Pancreas (tissue), 10 donors: ENCODE data around the gene KLHL17. TPM values are rescaled to one million over a fixed set of nuclear protein-coding genes. Genes with fewer than 3 reads are reported as not detected.
A peak's percentile ranks its signal among the peaks of the same experiment; 100 is the strongest.

Experiments used
- ATAC-seq, 4 donors: fragments of 200-7000 bp; cut with Tn5 transposase; one replicate each; pipeline versions ENCODE4 v1.8.0 to v1.9.1; 2020; ENCODE audit warnings: mild to moderate bottlenecking in 4 of 4, moderate library complexity in 4 of 4
- DNase-seq, 6 donors: peaks; one replicate each; pipeline ENCODE4 v3.0.0-alpha.2; 2020
- FAIRE-seq: peaks from 2 replicates; lab custom pipeline; 2012; peaks lifted over from hg19 to GRCh38; lab: Jason Lieb, UNC
- H3K27ac ChIP-seq, 4 donors: fragments of 200-600 bp; sonication (generic); 1 replicate in 3 of 4; 2 replicates in 1 of 4; pipeline versions ENCODE4 v1.5.0 to v1.8.0; 2020
- H3K27me3 ChIP-seq, 4 donors: fragments of 200-600 bp; one replicate each; pipeline ENCODE4 v1.8.0; 2021
- H3K36me3 ChIP-seq, 3 donors: fragments of 200-600 bp; sonication (generic) in 1 of 3; one replicate each; pipeline versions ENCODE4 v1.5.0 to v1.8.0; 2020 to 2021
- H3K4me1 ChIP-seq, 3 donors: fragments of 200-600 bp; one replicate each; pipeline ENCODE4 v1.8.0; 2021
- H3K4me3 ChIP-seq, 4 donors: fragments of 200-600 bp; sonication (generic) in 2 of 4; one replicate each; pipeline versions ENCODE4 v1.5.0 to v1.8.0; 2020 to 2021
- H3K9me3 ChIP-seq, 4 donors: fragments of 200-600 bp; one replicate each; pipeline ENCODE4 v1.8.0; 2021
- CTCF ChIP-seq, 4 donors: fragments of 200-600 bp; sonication (generic) in 3 of 4; IDR thresholded peaks; one replicate each; pipeline versions ENCODE4 v1.5.0 to v1.8.0; 2021; ENCODE audit warnings: antibody characterized with exemption in 4 of 4
- WGBS, 2 donors: extraction: QIAGEN DNeasy Blood & Tissue Kit; methylation state at CpG; one replicate each; pipeline ENCODE4 v1.1.7; 2013; 5-methylcytosine and 5-hydroxymethylcytosine counted together
- intact Hi-C, 3 donors: fragments of 100-400 bp; cut with DNase I; formaldehyde crosslinking; loops; one replicate each; pipeline versions ENCODE4 v1.11.1 to v1.14.2; 2022
- polyA plus RNA-seq, 2 donors: library from polyadenylated mRNA; stranded (reverse); fragments of 200-250 nt; gene quantifications; one replicate each; pipeline ENCODE4 v1.2.3, GENCODE V29; 2013
- total RNA-seq, 6 donors: library from RNA; stranded (reverse); fragmentation: NEBNext Ultra II Directional in 4 of 6; extraction: Animal tissue kit (Norgen Biotek cat#: 25700) in 4 of 6; gene quantifications; one replicate each; pipeline versions ENCODE4 v1.2.1 to v1.2.4, GENCODE V29; 2021 to 2023
- donor health status: healthy with polysubstance abuse.
- donor health status: DM: no; HTN: no; CAD: no; lungs with moderate emphysema.
- donor health status: DM: no; HTN: no; CAD: no.
- donor health status: control.
- donor health status: control.
- donor health status: Bipolar disorder and iron deficiency.
- donor health status: DM: yes; HTN: yes; CAD: no.
- donor health status: DM: no; HTN: no; CAD: no.
- donor health status: DM: no; HTN: no; CAD: no.
- donor health status: DM: yes; HTN: yes; CAD: no.

Gene KLHL17
- total and polyA plus RNA-seq, 8 donors: 3.1 to 24.1 (median 6.2) TPM

- DNase-seq: no peak
These were observed 817 bp downstream of the KLHL17 start for GRCh38 chr1:961132-961669.

GRCh38 chr1:962381-963300 lies 2.3 kb downstream of the KLHL17 start:
- Histone ChIP-seq H3K9me3 (no peaks in the 10 kb centered on the region), H3K4me3 (no peak overlapping the region), H3K36me3 (no peaks in the 10 kb centered on the region), H3K4me1 (peaks cover 3 to 17% (median 4%) of the 10 kb centered on the region in 3 donors), H3K27me3 (no peaks in the 10 kb centered on the region), H3K27ac (no peak overlapping the region)
- FAIRE-seq (no peak), DNase-seq (peak in 2 of 6 donors; percentile 36 to 82), ATAC-seq (no peak)
- 94 to 96% methylated on average over 57 of the region's 57 CpGs for WGBS, 2 donors
- TF ChIP-seq CTCF (IDR thresholded peaks at IDR 0.05): no peak
- intact Hi-C loops: no loop called here

More at GRCh38 chr1:961132-961669, 817 bp downstream of the KLHL17 start:
- intact Hi-C loops: no loop called here
- WGBS, 2 donors: 37 to 45% methylated on average over 45 to 56 of the region's 56 CpGs
- Histone ChIP-seq H3K27me3 (no peaks in the 10 kb centered on the region), H3K27ac (no peak overlapping the region), H3K4me3 (peak overlapping the region; percentile 53 to 100 (median 64)), H3K4me1 (peaks cover 3 to 12% (median 9%) of the 10 kb centered on the region in 3 donors), H3K36me3 (peaks cover 0 to 8% (median 5%) of the 10 kb centered on the region in 3 donors), H3K9me3 (no peaks in the 10 kb centered on the region)
- ATAC-seq: no peak
- no peak for FAIRE-seq
- TF ChIP-seq CTCF (IDR thresholded peaks at IDR 0.05): no peak

GRCh38 chr1:963301-963651 lies 2.9 kb downstream of the KLHL17 start:
- Histone ChIP-seq H3K9me3 (no peaks in the 10 kb centered on the region), H3K4me1 (peaks cover 0 to 12% (median 3%) of the 10 kb centered on the region in 3 donors), H3K27ac (no peak overlapping the region), H3K36me3 (no peaks in the 10 kb centered on the region), H3K4me3 (no peak overlapping the region), H3K27me3 (no peaks in the 10 kb centered on the region)
- ATAC-seq (no peak), DNase-seq (peak in 1 of 6 donors; percentile 25), FAIRE-seq (no peak)
- WGBS, 2 donors: 92 to 94% methylated on average over 16 of the region's 16 CpGs
- TF ChIP-seq CTCF (IDR thresholded peaks at IDR 0.05): no peak
- intact Hi-C loops: no loop called here

GRCh38 chr1:963746-964525 lies 3.6 kb downstream of the KLHL17 start:
- peaks cover 0 to 9% (median 3%) of the 10 kb centered on the region in 3 donors for H3K4me1 ChIP-seq
- H3K4me3 ChIP-seq: no peak overlapping the region
- WGBS, 2 donors: 92 to 94% methylated on average over 41 to 47 of the region's 47 CpGs
- intact Hi-C loops: no loop called here
- no peak for TF ChIP-seq CTCF (IDR thresholded peaks at IDR 0.05)
- no peaks in the 10 kb centered on the region for H3K9me3 ChIP-seq
- DNase-seq (peak in 2 of 6 donors; percentile 37 to 70), FAIRE-seq (no peak), ATAC-seq (no peak)
- H3K27me3 ChIP-seq: no peaks in the 10 kb centered on the region
- H3K36me3 ChIP-seq: no peaks in the 10 kb centered on the region
- H3K27ac ChIP-seq: no peak overlapping the region
